Astrocyte (in vitro differentiated cells and primary cell): Measurements from ENCODE around the gene IRS1. TPM values are rescaled to one million over a fixed set of nuclear protein-coding genes. Genes with fewer than 3 reads are reported as not detected.

Experiments used
- DNase-seq: peaks from one replicate; pipeline ENCODE4 v3.0.0-alpha.2; 2010; ENCODE audit warnings: low read depth
- FAIRE-seq: peaks from 2 replicates; lab custom pipeline; 2011; peaks lifted over from hg19 to GRCh38; lab: Jason Lieb, UNC
- H2AFZ ChIP-seq: 2 replicates; pipeline ENCODE4 v1.6.0; 2012; ENCODE audit warnings: low read depth, low read length, inconsistent platforms
- H3K27ac ChIP-seq: 2 replicates; pipeline ENCODE4 v1.5.1; 2011; ENCODE audit warnings: low read depth, low read length, inconsistent platforms
- H3K27me3 ChIP-seq: 2 replicates; pipeline ENCODE4 v1.6.0; 2011; ENCODE audit warnings: low read length, inconsistent platforms; ENCODE audit not compliant: insufficient read depth
- H3K36me3 ChIP-seq: 2 replicates; pipeline ENCODE4 v1.5.1; 2011; ENCODE audit warnings: low read length, inconsistent platforms; ENCODE audit not compliant: insufficient read depth
- H3K4me1 ChIP-seq: 2 replicates; pipeline ENCODE4 v1.5.1; 2011; ENCODE audit warnings: low read length, inconsistent platforms; ENCODE audit not compliant: insufficient read depth
- H3K4me2 ChIP-seq: 2 replicates; pipeline ENCODE4 v1.6.0; 2012; ENCODE audit warnings: low read length, inconsistent platforms
- H3K4me3 ChIP-seq: 2 replicates; pipeline ENCODE4 v1.5.1; 2011; ENCODE audit warnings: low read depth, mild to moderate bottlenecking, low read length, inconsistent platforms; ENCODE audit not compliant: insufficient read depth
- H3K79me2 ChIP-seq: 2 replicates; pipeline ENCODE4 v1.6.0; 2012; ENCODE audit warnings: mild to moderate bottlenecking, low read length, inconsistent platforms; ENCODE audit not compliant: insufficient read depth
- H3K9ac ChIP-seq: 2 replicates; pipeline ENCODE4 v1.6.0; 2012; ENCODE audit warnings: mild to moderate bottlenecking, low read length, inconsistent platforms
- H3K9me3 ChIP-seq: 2 replicates; pipeline ENCODE4 v1.5.1; 2012; ENCODE audit warnings: low read depth, mild to moderate bottlenecking, low read length, inconsistent platforms; ENCODE audit not compliant: insufficient read depth
- H4K20me1 ChIP-seq: 2 replicates; pipeline ENCODE4 v1.6.0; 2012; ENCODE audit warnings: low read length, inconsistent platforms; ENCODE audit not compliant: insufficient read depth
- H3K27ac Mint-ChIP-seq: one replicate; pipeline ENCODE4 v1.8.0; 2021; ENCODE audit warnings: mild to moderate bottlenecking, mixed read lengths; ENCODE audit not compliant: unreplicated experiment
- H3K27me3 Mint-ChIP-seq: one replicate; pipeline ENCODE4 v1.8.0; 2021; ENCODE audit warnings: low read depth, mixed read lengths; ENCODE audit not compliant: unreplicated experiment
- H3K36me3 Mint-ChIP-seq: one replicate; pipeline ENCODE4 v1.8.0; 2021; ENCODE audit warnings: low read depth, mixed read lengths; ENCODE audit not compliant: unreplicated experiment
- H3K4me1 Mint-ChIP-seq: one replicate; pipeline ENCODE4 v1.8.0; 2021; ENCODE audit warnings: low read depth, mixed read lengths; ENCODE audit not compliant: unreplicated experiment
- H3K4me3 Mint-ChIP-seq: one replicate; pipeline ENCODE4 v1.8.0; 2021; ENCODE audit warnings: mild to moderate bottlenecking, moderate library complexity, mixed read lengths; ENCODE audit not compliant: unreplicated experiment
- H3K9me3 Mint-ChIP-seq: one replicate; pipeline ENCODE4 v1.8.0; 2021; ENCODE audit warnings: mild to moderate bottlenecking, mixed read lengths; ENCODE audit not compliant: unreplicated experiment
- CTCF ChIP-seq: IDR thresholded peaks from 2 replicates; pipeline ENCODE4 v1.5.1; 2011; ENCODE audit warnings: low read depth, mild to moderate bottlenecking, inconsistent platforms, low read length, moderate library complexity; ENCODE audit not compliant: insufficient read depth
- EZH2 ChIP-seq: IDR thresholded peaks from 2 replicates; pipeline ENCODE4 v1.6.1; 2012; ENCODE audit warnings: mild to moderate bottlenecking, low read length, inconsistent platforms; ENCODE audit not compliant: insufficient read depth
- total RNA-seq: library from RNA; stranded (reverse); gene quantifications from 2 replicates; pipeline ENCODE4 v1.2.1, GENCODE V29; 2021

IRS1 gene
- total RNA-seq, 1 donor from 2014 or later, result 45.0 TPM

DNA sequence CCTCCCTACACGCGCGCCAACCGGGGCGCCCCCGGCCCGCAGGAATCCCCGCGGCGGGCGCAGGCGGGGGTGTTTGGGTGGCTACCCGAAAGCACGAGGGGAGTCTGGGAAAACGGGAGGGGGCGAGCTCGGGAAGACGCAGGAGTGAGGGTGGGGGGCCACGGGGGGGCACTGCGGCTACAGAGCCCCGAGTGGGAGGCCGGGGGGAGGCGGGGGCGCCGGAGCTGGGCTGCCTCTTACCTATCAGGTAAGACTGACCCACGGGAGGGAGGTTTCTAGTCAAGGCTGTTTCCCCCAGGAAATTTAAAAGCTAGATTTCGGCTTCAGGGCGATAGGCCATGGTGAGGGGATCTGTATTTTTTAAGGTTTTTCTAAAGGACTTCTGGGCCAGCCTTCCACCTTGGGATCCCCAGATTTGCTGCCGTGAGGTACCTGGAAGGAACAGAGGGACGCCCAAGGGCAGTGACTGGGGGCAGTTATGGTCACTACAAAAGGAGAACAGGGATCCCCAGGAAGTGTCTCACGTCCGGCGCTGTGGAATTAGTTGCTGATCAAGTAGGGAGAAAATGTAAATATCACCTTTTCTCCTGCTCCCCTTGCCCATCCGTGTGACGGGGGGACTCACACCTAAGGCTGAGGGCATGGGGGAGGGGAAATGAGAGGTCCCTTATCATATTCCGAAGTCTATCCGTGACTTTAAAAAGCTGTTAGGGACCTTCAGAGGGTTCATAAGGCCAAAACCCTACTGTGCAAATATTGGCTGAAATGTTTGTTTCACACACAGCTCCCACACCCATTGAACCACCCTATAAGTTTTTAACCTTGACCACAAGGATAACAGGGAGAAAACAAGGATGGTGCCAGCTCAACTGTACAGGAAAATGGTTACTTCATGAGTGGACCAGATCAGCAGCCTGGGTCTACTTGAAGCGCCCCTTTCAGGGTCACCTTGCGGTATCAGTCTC lies 638 bp upstream of the IRS1 start:
- peak overlapping the region; percentile 76 for H3K27ac ChIP-seq
- Mint-ChIP-seq H3K36me3 (peaks cover 21% of the 10 kb centered on the region), H3K4me3 (peak overlapping the region; percentile 83), H3K27ac (peak overlapping the region; percentile 90), H3K9me3 (no peaks in the 10 kb centered on the region), H3K4me1 (peaks cover 16% of the 10 kb centered on the region), H3K27me3 (no peaks in the 10 kb centered on the region)
- no peaks in the 10 kb centered on the region for H3K9me3 ChIP-seq
- FAIRE-seq (no peak), DNase-seq (no peak)
- H3K4me1 ChIP-seq, result peaks cover 43% of the 10 kb centered on the region
- TF ChIP-seq EZH2, result no peak
- TF ChIP-seq CTCF, result no peak
- peaks cover 3% of the 10 kb centered on the region for H3K36me3 ChIP-seq
- peak overlapping the region; percentile 60 for H3K4me3 ChIP-seq
- H4K20me1 ChIP-seq, result peaks cover 32% of the 10 kb centered on the region
- peak overlapping the region; percentile 93 for H3K9ac ChIP-seq
- H3K4me2 ChIP-seq, result peak overlapping the region; percentile 82
- peaks cover 3% of the 10 kb centered on the region for H3K27me3 ChIP-seq
- peak overlapping the region; percentile 72 for H2AFZ ChIP-seq
- H3K79me2 ChIP-seq, result peaks cover 44% of the 10 kb centered on the region

DNA sequence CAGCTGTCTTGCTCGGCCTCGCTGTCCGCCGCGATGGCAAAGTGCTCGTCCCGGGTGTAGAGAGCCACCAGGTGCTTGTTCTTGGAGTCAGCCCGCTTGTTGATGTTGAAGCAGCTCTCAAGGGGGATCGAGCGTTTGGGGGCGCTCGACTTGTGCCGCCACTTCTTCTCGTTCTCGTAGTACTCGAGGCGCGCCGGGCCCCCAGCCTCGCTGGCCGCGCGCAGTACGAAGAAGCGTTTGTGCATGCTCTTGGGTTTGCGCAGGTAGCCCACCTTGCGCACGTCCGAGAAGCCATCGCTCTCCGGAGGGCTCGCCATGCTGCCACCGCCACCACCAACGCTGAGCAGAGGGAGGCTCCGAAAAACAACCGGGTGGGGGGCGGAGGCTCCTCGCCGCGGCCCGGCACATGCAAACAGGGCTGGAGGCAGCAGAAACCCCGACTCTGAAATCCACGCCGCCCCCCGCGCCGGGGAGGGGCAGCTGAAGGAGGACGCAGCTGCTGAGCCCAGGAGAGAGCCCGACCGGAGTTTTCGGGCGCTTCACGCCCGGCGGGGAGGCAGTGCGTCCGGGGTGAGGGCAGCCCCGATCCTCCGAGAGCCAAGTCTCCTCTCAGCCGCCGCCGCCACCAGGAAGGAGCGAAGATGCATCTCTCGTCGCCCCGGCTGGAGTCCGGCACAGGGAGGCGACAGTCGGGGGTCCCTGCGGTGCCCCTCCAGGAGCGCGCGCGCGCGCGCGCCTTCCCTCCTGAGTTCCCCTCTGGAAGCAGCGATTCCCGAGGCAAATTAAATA lies 1.0 kb downstream of the IRS1 start:
- Mint-ChIP-seq H3K27me3 (no peaks in the 10 kb centered on the region), H3K36me3 (peaks cover 29% of the 10 kb centered on the region), H3K4me3 (peak overlapping the region; percentile 87), H3K4me1 (peaks cover 22% of the 10 kb centered on the region), H3K9me3 (no peaks in the 10 kb centered on the region), H3K27ac (no peak overlapping the region)
- Histone ChIP-seq H3K4me1 (peaks cover 46% of the 10 kb centered on the region), H4K20me1 (peaks cover 40% of the 10 kb centered on the region), H3K9ac (peak overlapping the region; percentile 93), H3K27ac (peak overlapping the region; percentile 88), H3K36me3 (peaks cover 3% of the 10 kb centered on the region), H3K9me3 (no peaks in the 10 kb centered on the region), H3K27me3 (peaks cover 3% of the 10 kb centered on the region), H3K79me2 (peaks cover 60% of the 10 kb centered on the region), H2AFZ (peak overlapping the region; percentile 44), H3K4me2 (peak overlapping the region; percentile 82), H3K4me3 (peak overlapping the region; percentile 72)
- TF ChIP-seq EZH2 (no peak), CTCF (no peak)
- FAIRE-seq (no peak), DNase-seq (peak; percentile 59)
